Karpas-422 (cell line): ENCODE results near the gene CD37. TPM values are rescaled to one million over a fixed set of nuclear protein-coding genes. Genes with fewer than 3 reads are reported as not detected.
"Not testable (repeated sequence)": the region's sequence is repeated elsewhere in the genome, so short reads cannot be mapped to it uniquely, and the experiment has no call there.

Source experiments
- DNase-seq: peaks from one replicate; pipeline ENCODE4 v3.0.0-alpha.2; 2015
- H2AFZ ChIP-seq: fragments of 200-600 bp; sonication (generic); 2 replicates; pipeline ENCODE4 v1.6.1; 2014; ENCODE audit warnings: antibody characterized with exemption, low read length, mixed read lengths
- H3K27ac ChIP-seq: fragments of 200-600 bp; sonication (generic); 2 replicates; pipeline ENCODE4 v1.5.1; 2014; ENCODE audit warnings: mild to moderate bottlenecking, low read length, moderate library complexity
- H3K27me3 ChIP-seq: fragments of 200-600 bp; sonication (generic); 2 replicates; pipeline ENCODE4 v1.6.1; 2014; ENCODE audit warnings: low read length, mixed read lengths
- H3K36me3 ChIP-seq: fragments of 200-600 bp; sonication (generic); 2 replicates; pipeline ENCODE4 v1.6.1; 2014; ENCODE audit warnings: low read length, mixed read lengths; ENCODE audit not compliant: insufficient read depth
- H3K4me1 ChIP-seq: fragments of 200-600 bp; sonication (generic); 2 replicates; pipeline ENCODE4 v1.6.1; 2014; ENCODE audit warnings: mild to moderate bottlenecking, low read length, mixed read lengths
- H3K4me2 ChIP-seq: fragments of 200-600 bp; sonication (generic); 2 replicates; pipeline ENCODE4 v1.6.1; 2014; ENCODE audit warnings: low read length, low read depth, mild to moderate bottlenecking; ENCODE audit not compliant: poor library complexity, severe bottlenecking
- H3K4me3 ChIP-seq: fragments of 200-600 bp; sonication (generic); 2 replicates; pipeline ENCODE4 v1.5.1; 2014; ENCODE audit warnings: mild to moderate bottlenecking, antibody characterized with exemption, low read length, mixed read lengths
- H3K79me2 ChIP-seq: fragments of 200-600 bp; sonication (generic); 2 replicates; pipeline ENCODE4 v1.6.1; 2014; ENCODE audit warnings: mild to moderate bottlenecking, low read length, mixed read lengths
- H3K9ac ChIP-seq: fragments of 200-600 bp; sonication (generic); 2 replicates; pipeline ENCODE4 v1.6.0; 2014; ENCODE audit warnings: low read length
- H3K9me2 ChIP-seq: fragments of 200-600 bp; sonication (generic), shearing (Covaris generic); replicated peaks from 2 replicates; pipeline ENCODE4 v1.6.0; 2014; ENCODE audit warnings: mild to moderate bottlenecking, low read length, moderate library complexity; ENCODE audit not compliant: insufficient read depth
- H3K9me3 ChIP-seq: fragments of 300-700, 200-600 bp; sonication (generic); 2 replicates; pipeline ENCODE4 v1.6.1; 2014; ENCODE audit warnings: low read length, mixed read lengths
- H4K20me1 ChIP-seq: fragments of 200-600 bp; sonication (generic); 2 replicates; pipeline ENCODE4 v1.6.1; 2014; ENCODE audit warnings: mild to moderate bottlenecking, antibody characterized with exemption, low read length, low read depth; ENCODE audit not compliant: insufficient read depth
- total RNA-seq: library from RNA; depleted of rRNA; stranded (reverse); fragments of >200 nt; shearing (Covaris generic); gene quantifications from 2 replicates; pipeline ENCODE4 v1.2.3, GENCODE V29; 2014; ENCODE audit warnings: low replicate concordance

Gene CD37
- total RNA-seq, 1 experiment from 2014 or later = 1,210 TPM

- not testable (repeated sequence) for H3K79me2 ChIP-seq, H4K20me1 ChIP-seq, H2AFZ ChIP-seq, H3K4me2 ChIP-seq, H3K4me3 ChIP-seq, H3K27ac ChIP-seq, H3K9ac ChIP-seq, H3K27me3 ChIP-seq, H3K9me2 ChIP-seq, H3K9me3 ChIP-seq, DNase-seq
- Histone ChIP-seq H3K4me1 (peaks cover 22% of the 10 kb centered on the region), H3K36me3 (peaks cover 29% of the 10 kb centered on the region)
Measured at GRCh38 chr19:49298653-49299052, 36.6 kb upstream of the CD37 start.

GRCh38 chr19:49301165-49301865, 33.9 kb upstream of the CD37 start:
- no peaks in the 10 kb centered on the region for H3K9me3 ChIP-seq
- peak overlapping the region; percentile 69 for H2AFZ ChIP-seq
- no peak overlapping the region; the same call in 1 of the 2 replicates for H3K4me3 ChIP-seq
- peak overlapping the region; percentile 63 for H3K4me2 ChIP-seq
- peaks cover 36% of the 10 kb centered on the region for H3K36me3 ChIP-seq
- peak overlapping the region; percentile 79 for H3K27ac ChIP-seq
- no peaks in the 10 kb centered on the region for H3K9me2 ChIP-seq
- no peaks in the 10 kb centered on the region for H4K20me1 ChIP-seq
- peak; percentile 98 for DNase-seq
- peaks cover 22% of the 10 kb centered on the region for H3K4me1 ChIP-seq
- peak overlapping the region; percentile 52 for H3K9ac ChIP-seq
- no peaks in the 10 kb centered on the region for H3K79me2 ChIP-seq
- H3K27me3 ChIP-seq = no peaks in the 10 kb centered on the region

GRCh38 chr19:49301866-49302252, 33.3 kb upstream of the CD37 start:
- H3K9ac ChIP-seq = peak overlapping the region; percentile 38
- H3K4me2 ChIP-seq = peak overlapping the region; percentile 63

GRCh38 chr19:49306734-49307133, 28.5 kb upstream of the CD37 start:
- H3K9ac ChIP-seq, H3K79me2 ChIP-seq, H3K27ac ChIP-seq, H3K4me3 ChIP-seq, H2AFZ ChIP-seq, H4K20me1 ChIP-seq, H3K4me2 ChIP-seq, H3K9me3 ChIP-seq, H3K27me3 ChIP-seq, H3K9me2 ChIP-seq: not testable (repeated sequence)
- H3K36me3 ChIP-seq = peaks cover 50% of the 10 kb centered on the region
- DNase-seq = peak; percentile 70
- peaks cover 28% of the 10 kb centered on the region for H3K4me1 ChIP-seq

More at GRCh38 chr19:49301866-49302252, 33.3 kb upstream of the CD37 start:
- H3K36me3 ChIP-seq = peaks cover 36% of the 10 kb centered on the region
- no peaks in the 10 kb centered on the region for H3K9me2 ChIP-seq
- DNase-seq = peak; percentile 63
- no peaks in the 10 kb centered on the region for H3K79me2 ChIP-seq
- no peaks in the 10 kb centered on the region for H3K27me3 ChIP-seq
- no peaks in the 10 kb centered on the region for H4K20me1 ChIP-seq
- no peaks in the 10 kb centered on the region for H3K9me3 ChIP-seq
- no peak overlapping the region for H3K4me3 ChIP-seq
- peaks cover 22% of the 10 kb centered on the region for H3K4me1 ChIP-seq
- H3K27ac ChIP-seq = peak overlapping the region; percentile 79
- H2AFZ ChIP-seq = peak overlapping the region; percentile 11; the same call in 1 of the 2 replicates

- no peaks in the 10 kb centered on the region for H3K27me3 ChIP-seq
- peaks cover 15% of the 10 kb centered on the region for H3K4me1 ChIP-seq
- H3K36me3 ChIP-seq = peaks cover 46% of the 10 kb centered on the region
- no peak overlapping the region for H3K4me2 ChIP-seq
- H2AFZ ChIP-seq = no peak overlapping the region
- no peaks in the 10 kb centered on the region for H3K9me2 ChIP-seq
- H3K27ac ChIP-seq = peak overlapping the region; percentile 36
- DNase-seq = no peak
- peak overlapping the region; percentile 11; the same call in 1 of the 2 replicates for H3K9ac ChIP-seq
- no peaks in the 10 kb centered on the region for H4K20me1 ChIP-seq
- peaks cover under 1% of the 10 kb centered on the region for H3K79me2 ChIP-seq
- H3K4me3 ChIP-seq = no peak overlapping the region
- H3K9me3 ChIP-seq = no peaks in the 10 kb centered on the region
Measured at GRCh38 chr19:49309087-49309486, 26.1 kb upstream of the CD37 start.

- Histone ChIP-seq H3K9me2 (no peaks in the 10 kb centered on the region), H3K27me3 (no peaks in the 10 kb centered on the region), H3K27ac (peak overlapping the region; percentile 67), H4K20me1 (no peaks in the 10 kb centered on the region), H3K9ac (no peak overlapping the region), H3K9me3 (no peaks in the 10 kb centered on the region), H2AFZ (no peak overlapping the region), H3K4me3 (no peak overlapping the region), H3K36me3 (peaks cover 54% of the 10 kb centered on the region), H3K4me1 (peaks cover 20% of the 10 kb centered on the region), H3K4me2 (no peak overlapping the region), H3K79me2 (peaks cover 48% of the 10 kb centered on the region)
- no peak for DNase-seq
Measured at GRCh38 chr19:49315111-49315510, 20.1 kb upstream of the CD37 start.

- H3K9me3 ChIP-seq = no peaks in the 10 kb centered on the region
- peaks cover 54% of the 10 kb centered on the region for H3K36me3 ChIP-seq
- DNase-seq = no peak
- H3K79me2 ChIP-seq = peaks cover 55% of the 10 kb centered on the region
- no peaks in the 10 kb centered on the region for H4K20me1 ChIP-seq
- H3K9ac ChIP-seq = no peak overlapping the region
- no peak overlapping the region for H3K4me2 ChIP-seq
- H3K4me3 ChIP-seq = no peak overlapping the region
- peaks cover 20% of the 10 kb centered on the region for H3K4me1 ChIP-seq
- no peaks in the 10 kb centered on the region for H3K9me2 ChIP-seq
- H3K27ac ChIP-seq = peak overlapping the region; percentile 67
- H2AFZ ChIP-seq = no peak overlapping the region
- H3K27me3 ChIP-seq = no peaks in the 10 kb centered on the region
Measured at GRCh38 chr19:49316284-49316683, 18.9 kb upstream of the CD37 start.

- Histone ChIP-seq H3K4me3 (no peak overlapping the region), H3K27me3 (no peaks in the 10 kb centered on the region), H4K20me1 (no peaks in the 10 kb centered on the region), H3K4me1 (peaks cover 20% of the 10 kb centered on the region), H3K9ac (no peak overlapping the region), H2AFZ (no peak overlapping the region), H3K36me3 (peaks cover 69% of the 10 kb centered on the region), H3K27ac (peak overlapping the region; percentile 30), H3K79me2 (peaks cover 68% of the 10 kb centered on the region), H3K9me3 (peaks cover 3% of the 10 kb centered on the region; the same call in 1 of the 2 replicates), H3K4me2 (no peak overlapping the region), H3K9me2 (no peaks in the 10 kb centered on the region)
- DNase-seq = no peak
Measured at GRCh38 chr19:49318296-49318695, 16.9 kb upstream of the CD37 start.
